AG08396 (cell line): ENCODE measurements around the gene KRT33B.
"Not testable (repeated sequence)": the region's sequence is repeated elsewhere in the genome, so short reads cannot be mapped to it uniquely, and the experiment has no call there.

Experiments used
- DNase-seq: peaks from one replicate; pipeline ENCODE4 v3.0.0; 2012; ENCODE audit warnings: low spot score, mixed read lengths

The KRT33B gene

GRCh38 chr17:41369713-41370112 is at the start of gene KRT33B:
KRT33B (minus strand) TSS chr17:41369813; CDS start chr17:41369750, 63 bp downstream.
- no peak for DNase-seq

GRCh38 chr17:41418116-41418860 is 48.7 kb upstream of the KRT33B start:
- DNase-seq: no peak

- DNase-seq: no peak
These were observed 48.0 kb upstream of the KRT33B start for GRCh38 chr17:41417576-41418015.

GRCh38 chr17:41417127-41417526 is 47.5 kb upstream of the KRT33B start:
- DNase-seq: no peak

- no peak for DNase-seq
These were observed 46.9 kb upstream of the KRT33B start for GRCh38 chr17:41416479-41416878.

- peak; percentile 60 for DNase-seq
These were observed 46.3 kb upstream of the KRT33B start for GRCh38 chr17:41415833-41416335.

- no peak for DNase-seq
These were observed 45.8 kb upstream of the KRT33B start for GRCh38 chr17:41415411-41415810.

- no peak for DNase-seq
These were observed 44.4 kb upstream of the KRT33B start for GRCh38 chr17:41413982-41414381.

GRCh38 chr17:41413353-41413957 is 43.8 kb upstream of the KRT33B start:
- no peak for DNase-seq

- no peak for DNase-seq
These were observed 41.6 kb upstream of the KRT33B start for GRCh38 chr17:41411072-41411840.

GRCh38 chr17:41407226-41407625 is 37.6 kb upstream of the KRT33B start:
- DNase-seq: no peak

- no peak for DNase-seq
These were observed 36.6 kb upstream of the KRT33B start for GRCh38 chr17:41406205-41406604.

GRCh38 chr17:41404024-41404671 is 34.5 kb upstream of the KRT33B start:
- DNase-seq: peak; percentile 82

GRCh38 chr17:41403404-41404023 is 33.9 kb upstream of the KRT33B start:
- DNase-seq: no peak

GRCh38 chr17:41402161-41402560 is 32.5 kb upstream of the KRT33B start:
- no peak for DNase-seq

GRCh38 chr17:41396996-41397660 is 27.5 kb upstream of the KRT33B start, which contains the start of gene KRT31:
KRT31 (minus strand) TSS chr17:41397608; CDS start chr17:41397539, 69 bp downstream.
- no peak for DNase-seq

- DNase-seq: no peak
These were observed 26.7 kb upstream of the KRT33B start for GRCh38 chr17:41396340-41396739.

- no peak for DNase-seq
These were observed 26.0 kb upstream of the KRT33B start for GRCh38 chr17:41395611-41396010.

- not testable (repeated sequence) for DNase-seq
These were observed 25.4 kb upstream of the KRT33B start for GRCh38 chr17:41395044-41395443.

- no peak for DNase-seq
These were observed 24.8 kb upstream of the KRT33B start for GRCh38 chr17:41394254-41394996.
